ENCODE data around the gene C20orf204.

C20orf204 gene

DNA sequence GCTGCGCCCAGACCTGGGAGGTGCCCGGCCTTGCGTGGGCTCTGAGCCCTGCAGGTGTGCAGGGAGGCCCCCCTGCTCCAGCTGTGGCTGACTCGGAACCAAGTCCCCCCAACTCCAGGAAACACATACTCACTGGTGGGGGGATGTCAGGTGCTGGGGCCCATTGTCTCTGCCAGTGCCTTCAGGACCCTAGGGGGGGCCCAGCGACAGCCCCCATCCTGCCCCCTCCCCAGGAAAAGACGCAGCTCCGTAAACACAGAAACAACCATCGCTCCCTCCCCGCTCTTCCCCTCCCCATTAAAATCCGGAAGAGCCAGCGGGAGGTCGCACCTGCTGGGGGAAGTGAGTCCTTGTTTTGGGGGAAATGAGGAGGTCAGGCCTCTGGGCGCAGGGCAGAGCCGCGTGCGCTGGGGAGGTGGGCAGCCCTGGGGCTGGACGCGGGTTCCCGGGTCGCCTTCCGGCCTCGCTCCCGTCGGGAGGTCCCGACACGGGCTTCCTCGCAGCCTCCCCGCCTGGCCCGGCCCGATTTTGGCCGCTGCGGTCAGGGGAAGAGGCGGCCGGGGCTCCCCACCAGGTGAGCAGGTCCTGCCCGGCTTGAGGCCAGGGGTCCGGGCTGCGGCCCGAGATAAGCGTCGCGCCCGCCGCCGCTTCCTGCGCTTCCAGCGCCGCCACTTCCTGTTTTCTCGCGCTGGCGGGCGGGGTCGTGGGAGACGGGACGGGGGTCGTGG, 6.2 kb downstream of the C20orf204 start:
- DNase-seq: no peak

DNA sequence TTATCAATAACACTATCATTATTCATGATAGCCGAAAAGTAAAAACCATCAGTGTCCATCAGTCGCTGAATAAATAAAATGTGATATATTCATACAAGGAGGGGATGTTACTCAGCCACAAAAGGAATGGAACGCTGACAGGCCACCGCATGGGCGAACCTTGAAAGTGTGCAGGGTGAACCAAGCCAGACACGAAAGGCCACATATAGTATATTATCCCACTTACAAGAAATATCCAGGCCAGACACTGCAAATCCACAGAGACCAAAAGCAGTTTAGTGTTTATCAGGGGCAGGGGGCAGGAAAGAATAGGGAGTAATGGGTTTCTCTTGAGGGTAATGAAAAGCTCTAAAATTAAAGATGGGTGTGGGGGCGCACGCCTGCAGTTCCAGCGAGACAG, 7.8 kb downstream of the C20orf204 start:
- DNase-seq: no peak

- DNase-seq: no peak
Measured at GRCh38 chr20:64044484-64045247, 8.7 kb downstream of the C20orf204 start.

DNA sequence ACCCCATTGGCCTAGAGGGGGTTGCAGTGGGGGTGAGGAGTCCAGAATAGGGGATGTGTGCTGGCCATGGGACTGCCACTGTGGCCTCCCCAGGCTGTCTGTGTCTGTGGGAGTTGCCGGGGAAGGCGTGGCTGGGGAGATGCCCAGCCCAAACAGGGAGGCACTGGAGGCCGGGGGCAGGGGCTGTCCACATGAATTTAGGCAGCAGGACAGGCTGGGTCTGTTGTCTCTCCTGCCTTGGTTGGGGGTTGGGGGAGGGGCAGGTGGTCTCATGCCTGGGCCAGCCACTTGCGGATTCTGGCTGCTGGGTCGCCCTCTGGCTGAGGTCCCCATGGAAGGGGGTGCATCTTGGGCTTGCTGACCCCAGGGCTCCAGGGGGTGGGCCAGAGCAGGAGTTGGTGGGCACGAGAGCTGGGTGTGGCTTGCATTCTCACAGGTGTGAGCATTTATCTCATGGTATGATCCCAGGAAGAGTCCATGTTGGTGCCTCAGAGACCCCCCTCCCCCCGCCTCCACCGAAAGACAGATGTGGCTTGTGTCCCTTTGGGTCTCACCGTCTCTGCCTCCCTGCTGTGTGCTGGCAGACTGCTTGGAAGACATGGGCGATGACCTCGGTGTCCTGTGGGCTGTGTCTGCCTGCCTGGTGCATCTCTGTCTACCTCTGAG, 9.5 kb downstream of the C20orf204 start:
- no peak for DNase-seq

- DNase-seq: no peak
Measured at GRCh38 chr20:64047046-64047389, 11.0 kb downstream of the C20orf204 start.

DNA sequence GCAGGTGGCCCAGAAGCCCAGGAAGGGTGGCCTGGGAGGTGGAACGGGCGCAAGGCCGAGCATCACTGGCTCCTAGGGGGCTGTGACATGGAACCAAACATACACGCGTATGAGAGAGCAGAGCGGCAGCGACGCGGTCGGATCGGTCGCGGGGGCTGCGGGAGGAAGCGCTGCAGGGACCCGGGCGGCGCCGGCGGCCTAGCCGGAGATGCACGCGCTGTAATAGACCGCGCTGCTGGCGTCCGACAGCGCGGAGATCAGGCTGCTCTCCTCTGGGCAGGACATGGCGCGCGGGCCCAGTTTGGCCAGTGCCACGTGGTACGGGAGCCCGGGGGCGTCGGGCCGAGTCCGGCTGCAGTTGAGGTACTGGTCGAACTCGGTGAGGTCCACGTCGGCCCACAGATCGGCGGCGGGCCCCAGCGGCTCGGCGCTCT, 12.0 kb downstream of the C20orf204 start:
- no peak for DNase-seq

DNA sequence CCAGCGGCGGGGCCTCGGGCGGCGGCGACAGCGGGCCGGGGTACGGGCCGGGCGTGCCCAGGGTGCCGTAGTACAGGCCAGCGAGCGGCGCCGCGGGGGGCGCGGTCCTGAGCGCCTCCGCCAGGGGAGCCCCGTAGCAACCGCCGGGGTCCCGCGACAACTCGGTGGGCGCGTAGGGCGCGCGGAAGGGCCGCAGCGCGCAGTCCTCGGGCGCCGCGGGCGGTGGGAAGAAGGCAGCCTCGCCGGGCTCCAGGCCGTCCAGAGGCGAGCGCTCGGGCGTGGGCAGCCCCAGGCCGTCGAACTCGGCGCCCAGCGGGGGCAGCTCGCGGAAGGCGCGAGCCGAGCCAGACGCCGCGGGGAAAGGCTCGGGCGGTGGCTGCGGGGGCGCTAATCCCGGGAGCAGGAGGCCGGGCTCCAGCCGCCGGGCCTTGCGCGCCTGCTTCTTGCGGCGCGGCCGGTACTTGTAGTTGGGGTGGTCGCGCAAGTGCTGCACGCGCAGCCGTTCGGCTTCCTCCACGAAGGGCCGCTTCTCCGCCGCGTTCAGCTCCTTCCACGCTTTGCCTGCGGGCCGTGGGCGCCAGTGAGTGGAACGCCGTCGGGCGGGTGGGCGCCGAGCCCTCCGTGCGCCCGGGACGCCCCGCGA, 12.5 kb downstream of the C20orf204 start:
- no peak for DNase-seq

GRCh38 chr20:64049060-64049877, 13.3 kb downstream of the C20orf204 start, which contains the start of gene SOX18:
Gene SOX18, minus strand, starts transcription at chr20:64049639. Its CDS starts 123 bp downstream, at chr20:64049516.
- no peak for DNase-seq

GRCh38 chr20:64049878-64050260, 13.9 kb downstream of the C20orf204 start:
- DNase-seq: no peak

GRCh38 chr20:64050261-64051032, 14.5 kb downstream of the C20orf204 start:
- no peak for DNase-seq

- no peak for DNase-seq
Measured at GRCh38 chr20:64051033-64051452, 15.1 kb downstream of the C20orf204 start.

DNA sequence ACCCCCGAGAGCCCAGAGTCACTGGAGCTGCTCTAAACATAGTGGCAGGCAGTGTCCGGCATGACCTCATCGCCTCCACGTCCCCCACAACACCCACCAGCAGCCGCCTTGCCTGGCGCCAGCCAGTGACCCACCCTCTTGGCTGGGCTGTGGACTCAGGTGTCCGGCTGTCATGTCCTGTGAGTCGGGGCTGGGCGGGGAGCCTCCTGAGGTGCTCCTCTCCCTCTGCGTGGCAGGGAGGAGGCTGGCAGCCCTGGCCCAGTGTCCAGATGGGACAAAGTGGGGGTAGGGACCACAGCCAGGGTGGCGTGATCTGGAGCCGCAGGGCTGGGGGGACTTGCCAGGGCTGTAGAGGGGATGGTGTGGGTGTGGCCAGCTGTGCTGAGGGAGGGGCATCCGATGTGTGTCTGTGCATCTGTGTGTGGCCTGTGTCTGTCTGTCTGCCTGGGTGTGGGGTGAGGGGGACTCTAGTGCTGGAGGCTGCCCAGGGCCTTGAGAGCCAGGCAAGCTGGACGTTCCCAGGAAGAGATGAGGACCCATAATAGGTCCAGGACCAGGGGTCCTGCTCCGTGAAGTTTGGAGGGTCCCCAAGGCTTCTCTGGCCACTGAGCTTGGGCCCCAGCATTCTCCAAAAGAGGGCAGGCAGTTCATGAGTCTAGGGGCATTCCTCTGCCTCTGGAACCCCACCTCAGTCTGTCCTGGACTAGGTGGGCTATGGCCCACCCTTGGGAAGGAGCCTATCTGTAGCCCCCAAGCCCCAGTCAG, 15.8 kb downstream of the C20orf204 start:
- no peak for DNase-seq

DNA sequence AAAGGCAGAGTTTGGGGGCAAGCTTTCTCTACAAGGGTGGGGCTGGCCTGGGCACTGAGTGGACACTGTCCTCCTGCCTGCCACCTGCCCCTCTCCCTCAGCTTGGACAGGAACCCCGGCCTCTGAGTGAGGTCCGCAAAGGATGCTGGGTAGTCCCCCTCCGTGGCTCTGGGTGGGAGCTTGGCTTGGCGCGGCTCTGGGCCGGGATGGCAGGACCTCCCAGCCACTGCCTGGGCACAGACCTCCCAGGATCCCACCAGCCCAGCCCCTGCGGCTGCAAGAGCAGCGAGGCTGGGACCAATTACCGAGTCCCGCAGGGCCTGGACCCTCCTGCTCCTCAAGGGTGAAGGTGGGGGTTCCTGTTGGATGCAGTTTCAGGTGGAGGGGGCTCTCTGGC, 16.3 kb downstream of the C20orf204 start:
- DNase-seq: no peak

DNA sequence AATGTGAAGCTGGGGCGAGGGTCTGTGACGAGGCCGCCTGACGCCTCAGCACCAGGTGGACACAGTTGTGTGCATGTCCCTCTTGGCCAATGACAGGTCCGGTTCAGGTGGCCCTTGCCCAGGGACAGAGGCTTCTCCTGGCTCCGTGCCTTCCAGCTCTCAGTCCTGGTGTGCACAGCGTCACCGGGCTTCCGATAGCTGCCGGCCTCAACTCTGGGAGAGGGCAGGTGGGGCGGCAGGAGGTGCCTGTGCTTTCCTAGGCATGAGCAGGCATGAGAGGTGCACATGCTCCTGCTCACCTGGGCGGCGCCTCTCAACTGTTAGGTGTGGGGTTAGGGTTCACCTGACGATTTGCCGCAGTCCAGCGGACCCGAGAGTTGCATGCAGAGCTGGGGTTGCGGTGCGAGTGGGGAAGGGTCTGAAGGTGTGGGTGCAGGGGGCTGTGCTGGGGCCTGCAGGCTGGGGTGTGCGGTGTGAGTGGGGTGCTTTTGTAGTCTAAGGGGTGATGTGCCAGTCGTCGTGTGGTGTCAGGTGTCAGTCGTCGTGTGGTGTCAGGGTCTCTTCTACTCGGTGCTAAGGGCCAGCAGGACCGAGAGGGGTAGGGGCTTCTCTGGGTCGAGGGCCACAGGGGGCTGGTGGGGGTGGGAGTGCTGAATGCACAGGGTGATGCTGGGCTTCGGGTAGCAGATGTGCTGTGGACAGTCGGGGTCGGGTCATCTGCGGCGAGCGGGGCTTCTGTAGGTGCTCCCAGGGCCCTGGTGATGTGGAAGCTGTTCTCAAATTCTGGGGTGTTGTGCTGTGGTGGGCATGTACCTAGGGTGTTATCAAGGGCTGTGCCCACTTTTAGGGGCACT, 17.2 kb downstream of the C20orf204 start:
- no peak for DNase-seq

- DNase-seq: no peak
Measured at GRCh38 chr20:64053841-64054661, 18.1 kb downstream of the C20orf204 start.

DNA sequence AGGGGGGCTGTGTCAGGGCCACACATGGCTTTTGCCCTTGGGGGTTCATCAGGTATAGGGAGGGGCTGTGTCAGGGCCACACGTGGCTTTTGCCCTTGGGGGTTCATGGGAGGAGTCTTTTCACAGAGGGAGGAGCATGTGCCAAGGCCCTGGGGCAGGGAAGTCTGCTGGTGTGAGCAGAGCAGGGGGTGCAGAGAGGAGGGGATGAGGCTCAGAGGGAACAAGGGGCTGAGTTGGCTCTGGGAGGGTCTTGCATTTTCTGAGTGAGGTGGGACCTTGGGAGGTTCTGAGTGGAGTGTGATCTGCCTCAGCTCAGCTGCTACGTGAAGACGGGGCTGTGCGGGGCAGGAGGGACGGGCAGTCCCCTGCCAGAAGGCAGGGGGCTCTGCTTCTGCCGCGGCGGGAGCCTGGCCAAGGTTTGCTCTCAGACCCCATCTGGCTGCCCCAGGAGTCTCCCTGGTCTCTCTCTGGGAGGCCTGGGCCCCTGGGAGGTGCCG, 19.5 kb downstream of the C20orf204 start:
- no peak for DNase-seq

GRCh38 chr20:64055893-64056638, 20.1 kb downstream of the C20orf204 start:
- no peak for DNase-seq

DNA sequence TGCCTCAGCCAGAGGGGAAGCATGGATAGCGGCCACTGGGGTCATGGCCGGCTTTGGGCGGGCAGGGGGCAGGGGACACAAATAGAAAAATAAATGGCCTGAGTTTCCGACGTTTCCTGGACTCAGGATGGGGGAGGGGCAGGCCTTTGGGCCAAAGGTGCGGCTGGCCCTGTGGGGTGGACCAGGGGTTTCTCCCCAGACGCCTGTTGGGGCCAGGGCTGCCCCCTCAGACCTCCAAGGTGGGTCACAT, 20.6 kb downstream of the C20orf204 start:
- no peak for DNase-seq
